H7 (cell line): ENCODE measurements around the gene APBA2. TPM values are rescaled to one million over a fixed set of nuclear protein-coding genes. Genes with fewer than 3 reads are reported as not detected.

Source experiments
- DNase-seq: peaks from one replicate; pipeline ENCODE4 v3.0.0; 2012
- H3K27me3 ChIP-seq: 2 replicates; pipeline ENCODE4 v1.6.0; 2011; ENCODE audit warnings: mild to moderate bottlenecking, low read length; ENCODE audit not compliant: control insufficient read depth, insufficient read depth
- H3K36me3 ChIP-seq: replicated peaks from 2 replicates; pipeline ENCODE4 v1.5.1; 2011; ENCODE audit warnings: low read length; ENCODE audit not compliant: control insufficient read depth, insufficient read depth
- H3K4me3 ChIP-seq: 2 replicates; pipeline ENCODE4 v1.5.1; 2011; ENCODE audit warnings: low read depth, mild to moderate bottlenecking, control low read depth, low read length, moderate library complexity; ENCODE audit not compliant: insufficient read depth
- total RNA-seq: library from RNA; depleted of rRNA; stranded (reverse); fragments of >200 nt; shearing (Covaris generic); gene quantifications from 2 replicates; pipeline ENCODE4 v1.2.3, GENCODE V29; 2014

APBA2 gene
- total RNA-seq, 1 experiment from 2014 or later = 15.6 TPM

DNA sequence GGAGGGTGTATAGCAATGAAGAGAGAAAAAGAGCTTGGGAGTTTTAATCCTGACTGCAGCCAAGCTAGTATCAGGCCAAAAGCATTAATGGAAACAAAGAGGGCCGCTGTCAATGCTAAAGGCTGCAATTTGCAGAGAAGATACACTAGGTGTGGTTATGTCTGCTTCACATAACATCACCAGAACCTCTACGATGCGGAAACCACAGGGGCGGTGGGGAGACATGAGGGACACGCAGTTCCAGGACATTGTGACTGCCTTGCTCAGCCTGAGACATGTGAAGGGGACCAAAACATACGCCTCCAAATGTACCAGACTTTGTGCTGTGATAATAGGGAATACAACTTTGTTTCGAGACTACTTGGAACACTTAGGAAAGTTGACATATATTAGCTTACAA is 88.4 kb downstream of the APBA2 start:
- Histone ChIP-seq H3K36me3 (no peaks in the 10 kb centered on the region), H3K4me3 (no peak overlapping the region), H3K27me3 (no peaks in the 10 kb centered on the region)
- no peak for DNase-seq

DNA sequence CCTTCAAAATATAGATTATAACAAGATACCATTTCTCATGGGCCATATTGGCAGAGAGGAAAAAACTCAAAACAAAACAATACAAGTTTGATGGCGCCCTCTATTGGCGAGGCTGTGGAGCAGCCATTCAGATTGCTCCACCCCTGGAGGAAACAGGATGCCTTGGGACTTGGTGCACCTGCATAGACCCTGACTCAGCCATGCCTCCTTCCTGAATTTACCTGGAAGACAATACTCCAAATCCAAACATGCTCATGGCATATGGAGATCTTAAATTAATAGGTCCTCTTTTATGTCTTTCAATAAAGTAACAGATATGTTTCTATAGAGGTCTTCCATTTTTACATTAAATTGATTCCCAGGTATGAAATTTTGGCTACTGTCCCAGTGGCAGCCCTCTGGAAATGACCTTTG is 90.0 kb downstream of the APBA2 start:
- Histone ChIP-seq H3K4me3 (no peak overlapping the region), H3K27me3 (no peaks in the 10 kb centered on the region), H3K36me3 (no peaks in the 10 kb centered on the region)
- peak; percentile 89 for DNase-seq

- H3K27me3 ChIP-seq = no peaks in the 10 kb centered on the region
- DNase-seq = no peak
- no peaks in the 10 kb centered on the region for H3K36me3 ChIP-seq
- H3K4me3 ChIP-seq = no peak overlapping the region
Measured at GRCh38 chr15:28977377-28978010, 91.7 kb downstream of the APBA2 start.

DNA sequence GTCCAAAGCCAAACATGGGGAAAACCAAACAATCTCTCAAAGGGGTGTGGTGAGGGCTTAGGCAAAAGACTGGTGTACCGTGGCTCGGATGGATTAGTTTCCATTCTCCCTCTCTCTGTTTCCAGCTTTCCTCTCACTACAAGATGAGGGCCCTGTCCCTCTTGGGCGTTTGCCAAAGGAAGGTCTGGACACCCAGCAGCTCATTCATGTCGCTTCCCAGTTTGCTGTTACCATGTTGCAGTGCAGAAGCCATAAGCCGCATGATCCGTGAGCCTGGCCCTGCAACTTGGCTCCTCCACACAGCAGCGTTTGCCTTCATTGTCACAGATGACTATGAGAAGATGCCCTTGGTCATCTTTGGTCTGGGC is 92.2 kb downstream of the APBA2 start:
- Histone ChIP-seq H3K4me3 (no peak overlapping the region), H3K27me3 (no peaks in the 10 kb centered on the region), H3K36me3 (no peaks in the 10 kb centered on the region)
- no peak for DNase-seq

DNA sequence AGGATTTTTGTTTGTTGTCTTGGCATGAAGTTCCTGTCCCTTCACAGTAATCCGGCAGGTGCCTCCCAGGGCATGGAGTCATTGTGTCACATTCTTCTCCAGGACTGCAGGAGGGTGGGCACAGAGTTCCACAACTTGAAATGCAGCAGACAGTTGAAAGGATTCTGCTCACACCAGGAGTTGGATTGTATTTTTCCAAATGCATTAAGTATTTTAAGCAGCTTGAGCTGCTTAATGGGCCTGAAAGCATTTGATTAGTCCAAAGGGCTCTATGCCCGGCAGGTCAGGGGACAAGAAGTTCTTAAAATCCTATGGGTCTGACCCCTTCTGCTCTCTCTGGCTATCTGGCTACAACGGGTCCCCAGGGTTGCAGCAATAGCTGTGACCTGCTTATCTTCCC is 92.9 kb downstream of the APBA2 start:
- Histone ChIP-seq H3K27me3 (no peaks in the 10 kb centered on the region), H3K36me3 (no peaks in the 10 kb centered on the region), H3K4me3 (no peak overlapping the region)
- no peak for DNase-seq

GRCh38 chr15:28979208-28979841 is 93.6 kb downstream of the APBA2 start:
- Histone ChIP-seq H3K27me3 (no peaks in the 10 kb centered on the region), H3K36me3 (no peaks in the 10 kb centered on the region), H3K4me3 (no peak overlapping the region)
- DNase-seq = no peak

GRCh38 chr15:28980709-28981350 is 95.1 kb downstream of the APBA2 start:
- Histone ChIP-seq H3K4me3 (no peak overlapping the region), H3K36me3 (no peaks in the 10 kb centered on the region), H3K27me3 (no peaks in the 10 kb centered on the region)
- DNase-seq = no peak

- Histone ChIP-seq H3K27me3 (no peaks in the 10 kb centered on the region), H3K36me3 (no peaks in the 10 kb centered on the region), H3K4me3 (no peak overlapping the region)
- DNase-seq = no peak
Measured at GRCh38 chr15:28981351-28981720, 95.6 kb downstream of the APBA2 start.

GRCh38 chr15:28981921-28982320 is 96.1 kb downstream of the APBA2 start:
- H3K4me3 ChIP-seq = no peak overlapping the region
- no peak for DNase-seq
- no peaks in the 10 kb centered on the region for H3K27me3 ChIP-seq
- no peaks in the 10 kb centered on the region for H3K36me3 ChIP-seq

DNA sequence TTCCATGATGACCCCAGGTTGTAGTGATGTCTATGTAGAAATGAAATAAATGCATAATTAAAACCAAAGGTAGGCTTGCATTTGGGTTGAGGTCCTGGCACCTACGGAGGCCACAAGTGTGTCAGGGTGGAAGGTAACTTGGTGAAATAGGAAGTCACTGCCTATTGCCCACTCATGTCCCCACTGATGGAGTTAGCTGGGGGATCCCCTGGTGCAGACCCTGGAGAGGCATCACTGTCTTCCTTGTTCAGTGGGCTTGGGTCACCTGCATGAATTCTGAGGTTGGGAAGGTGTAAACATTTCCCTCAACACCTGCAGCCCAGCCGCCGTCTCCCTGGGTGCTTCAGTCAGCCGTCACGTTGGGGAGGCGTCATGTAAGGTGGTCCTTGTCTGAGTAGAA is 97.1 kb downstream of the APBA2 start:
- no peaks in the 10 kb centered on the region for H3K27me3 ChIP-seq
- H3K36me3 ChIP-seq = no peaks in the 10 kb centered on the region
- H3K4me3 ChIP-seq = no peak overlapping the region
- no peak for DNase-seq

GRCh38 chr15:28983432-28984311 is 97.9 kb downstream of the APBA2 start:
- no peaks in the 10 kb centered on the region for H3K36me3 ChIP-seq
- DNase-seq = peak; percentile 86
- H3K27me3 ChIP-seq = no peaks in the 10 kb centered on the region
- H3K4me3 ChIP-seq = no peak overlapping the region

DNA sequence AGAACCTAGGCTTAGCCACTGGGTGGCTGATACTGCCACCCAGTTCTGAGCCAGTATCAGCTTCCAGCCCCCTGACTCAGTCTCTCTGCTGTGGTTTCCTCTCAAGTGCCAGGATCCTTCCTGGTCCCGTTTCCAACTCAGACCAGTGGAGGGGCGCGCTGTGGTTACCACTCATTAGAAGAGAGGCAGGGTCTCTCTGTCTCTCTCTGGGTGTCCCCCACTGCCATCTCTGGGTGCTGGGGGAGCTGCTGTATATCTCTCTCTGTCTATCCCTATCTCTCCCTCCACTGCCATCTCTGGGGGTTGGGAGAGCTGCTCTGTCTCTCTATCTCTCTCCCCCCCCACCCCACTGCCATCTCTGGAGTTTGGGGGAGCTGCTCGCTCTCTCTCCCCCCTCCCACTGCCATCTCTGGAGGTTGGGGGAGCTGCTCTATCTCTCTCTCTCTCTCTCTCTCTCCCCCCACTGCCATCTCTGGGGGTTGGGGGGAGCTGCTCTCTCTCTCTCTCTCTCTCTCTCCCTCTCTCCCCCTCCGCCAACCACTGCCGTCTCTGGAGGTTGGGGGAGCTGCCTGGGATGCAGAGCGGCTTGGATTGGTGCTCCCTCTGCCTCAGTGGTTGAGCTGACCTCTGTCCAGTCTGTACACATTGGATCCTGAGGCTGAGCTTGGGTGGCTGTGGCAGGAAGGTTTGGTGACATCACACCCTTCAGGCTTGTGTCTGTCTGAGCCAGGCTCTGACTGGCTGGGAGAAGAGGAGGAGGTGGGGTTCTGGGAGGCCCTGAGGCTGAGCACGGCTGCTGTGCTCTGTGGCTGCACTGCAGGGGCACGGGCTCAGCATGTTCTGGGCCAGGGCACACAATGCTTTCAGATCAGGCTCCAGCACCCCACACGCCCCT is 98.9 kb downstream of the APBA2 start:
- no peak for DNase-seq
- no peaks in the 10 kb centered on the region for H3K36me3 ChIP-seq
- H3K27me3 ChIP-seq = no peaks in the 10 kb centered on the region
- no peak overlapping the region for H3K4me3 ChIP-seq

GRCh38 chr15:28985316-28985645 is 99.5 kb downstream of the APBA2 start:
- Histone ChIP-seq H3K36me3 (no peaks in the 10 kb centered on the region), H3K27me3 (no peaks in the 10 kb centered on the region), H3K4me3 (no peak overlapping the region)
- no peak for DNase-seq

GRCh38 chr15:28985691-28986090 is 99.9 kb downstream of the APBA2 start:
- no peak for DNase-seq

More at GRCh38 chr15:28985691-28986090, 99.9 kb downstream of the APBA2 start:
- no peaks in the 10 kb centered on the region for H3K36me3 ChIP-seq
- no peak overlapping the region for H3K4me3 ChIP-seq
- no peaks in the 10 kb centered on the region for H3K27me3 ChIP-seq
